Mucosa of descending colon (tissue), 3 donors: Measurements from ENCODE around the gene ARHGAP27. TPM values are rescaled to one million over a fixed set of nuclear protein-coding genes. Genes with fewer than 3 reads are reported as not detected.

ENCODE experiments used
- ATAC-seq: fragments of 200-7000 bp; cut with Tn5 transposase; one replicate; pipeline ENCODE4 v1.9.1; 2020; ENCODE audit warnings: mild to moderate bottlenecking, moderate library complexity
- DNase-seq, 3 donors: peaks; one replicate each; pipeline ENCODE4 v3.0.0-alpha.2; 2020
- H3K36me3 ChIP-seq: fragments of 200-600 bp; one replicate; pipeline ENCODE4 v1.8.0; 2021; ENCODE audit warnings: low read depth, mild to moderate bottlenecking
- H3K4me1 ChIP-seq: fragments of 200-600 bp; one replicate; pipeline ENCODE4 v1.8.0; 2021; ENCODE audit warnings: low read depth, mild to moderate bottlenecking
- H3K4me3 ChIP-seq: fragments of 200-600 bp; one replicate; pipeline ENCODE4 v1.8.0; 2021; ENCODE audit warnings: mild to moderate bottlenecking
- H3K9me3 ChIP-seq: fragments of 200-600 bp; one replicate; pipeline ENCODE4 v1.8.0; 2021; ENCODE audit warnings: mild to moderate bottlenecking
- intact Hi-C, 2 donors: fragments of 100-400 bp; cut with DNase I in 1 of 2; cut with micrococcal nuclease in 1 of 2; formaldehyde crosslinking; loops; one replicate each; pipeline versions ENCODE4 v1.11.0 to v1.11.1; 2022; cut with DNase I, micrococcal nuclease
- total RNA-seq, 3 donors: library from RNA; stranded (reverse); fragmentation: NEBNext Ultra II Directional in 2 of 3; extraction: Animal tissue kit (Norgen Biotek cat#: 25700) in 2 of 3; gene quantifications; one replicate each; pipeline versions ENCODE4 v1.2.1 to v1.2.4, GENCODE V29; 2021 to 2023
- TF ChIP-seq, protein P1 (sequence below): fragments of 200-600 bp; IDR thresholded peaks from one replicate; pipeline ENCODE4 v1.8.0; 2022; ENCODE audit warnings: antibody characterized with exemption, mild to moderate bottlenecking
- donor health status: DM: no; HTN: no; CAD: no; lungs with moderate emphysema.
- donor health status: DM: no; HTN: no; CAD: no.
- donor health status: DM: no; HTN: yes; CAD: no.

ARHGAP27 gene
- total RNA-seq, 3 donors from 2014 or later, result 88.7 to 199 (median 165) TPM

DNA sequence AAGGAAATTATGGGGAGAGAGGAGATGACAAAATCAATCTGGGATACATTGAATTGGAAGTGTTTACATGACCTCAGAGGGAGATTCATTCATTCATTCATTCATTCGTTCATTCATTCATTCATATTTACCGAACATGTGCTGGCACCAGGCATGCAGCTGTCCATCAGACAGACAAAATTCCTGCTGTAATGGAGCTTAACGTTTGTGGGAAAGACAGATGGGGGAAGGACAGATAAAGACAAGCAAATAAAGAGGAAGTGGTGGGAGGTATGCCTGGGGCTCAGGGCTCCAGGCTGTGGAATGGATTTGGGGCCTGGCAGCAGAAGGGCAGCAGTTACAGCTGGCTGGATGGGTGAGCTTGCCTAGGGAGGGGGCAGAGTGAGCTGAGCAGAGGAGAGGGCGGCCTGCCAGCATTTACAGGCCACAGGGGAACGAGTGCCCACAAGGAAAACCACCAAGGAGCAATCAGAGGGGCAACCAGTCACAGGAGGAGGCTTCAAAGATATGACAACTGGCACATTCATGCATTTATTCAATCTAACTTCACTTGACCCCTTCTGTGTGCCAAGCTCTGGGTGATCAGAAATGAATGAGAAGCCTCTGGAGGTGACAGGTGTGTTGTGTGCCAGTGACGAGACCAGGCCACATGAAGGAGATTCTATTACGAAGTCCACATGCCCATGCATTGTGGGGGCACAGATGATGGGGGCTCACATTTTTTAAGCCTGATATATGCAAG lies 48.5 kb downstream of the ARHGAP27 start:
- intact Hi-C loops, result loop anchor here (2.0 to 10.0 kb wide), 4 partner anchors 59 to 165 kb away; no protein-coding TSS in a partner anchor

DNA sequence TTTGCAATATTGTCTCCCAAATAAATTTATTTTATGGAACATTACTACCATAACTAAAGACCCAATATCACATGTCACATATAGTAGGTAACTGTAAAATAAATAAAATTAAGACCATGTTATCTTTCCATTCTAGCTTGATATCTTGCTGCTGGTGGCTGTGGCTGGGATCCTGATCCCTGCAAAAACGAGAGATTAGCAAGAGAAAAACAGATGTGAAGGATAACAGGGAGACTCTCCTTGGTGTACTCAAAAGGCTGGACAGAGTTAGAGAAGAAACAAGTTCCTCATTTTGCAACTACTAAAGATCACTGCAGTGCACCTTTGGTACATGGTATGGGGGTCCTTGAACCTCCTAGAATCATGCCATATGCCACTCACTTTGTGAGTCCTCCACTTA lies 49.7 kb downstream of the ARHGAP27 start:
- TF ChIP-seq, protein P1, sequence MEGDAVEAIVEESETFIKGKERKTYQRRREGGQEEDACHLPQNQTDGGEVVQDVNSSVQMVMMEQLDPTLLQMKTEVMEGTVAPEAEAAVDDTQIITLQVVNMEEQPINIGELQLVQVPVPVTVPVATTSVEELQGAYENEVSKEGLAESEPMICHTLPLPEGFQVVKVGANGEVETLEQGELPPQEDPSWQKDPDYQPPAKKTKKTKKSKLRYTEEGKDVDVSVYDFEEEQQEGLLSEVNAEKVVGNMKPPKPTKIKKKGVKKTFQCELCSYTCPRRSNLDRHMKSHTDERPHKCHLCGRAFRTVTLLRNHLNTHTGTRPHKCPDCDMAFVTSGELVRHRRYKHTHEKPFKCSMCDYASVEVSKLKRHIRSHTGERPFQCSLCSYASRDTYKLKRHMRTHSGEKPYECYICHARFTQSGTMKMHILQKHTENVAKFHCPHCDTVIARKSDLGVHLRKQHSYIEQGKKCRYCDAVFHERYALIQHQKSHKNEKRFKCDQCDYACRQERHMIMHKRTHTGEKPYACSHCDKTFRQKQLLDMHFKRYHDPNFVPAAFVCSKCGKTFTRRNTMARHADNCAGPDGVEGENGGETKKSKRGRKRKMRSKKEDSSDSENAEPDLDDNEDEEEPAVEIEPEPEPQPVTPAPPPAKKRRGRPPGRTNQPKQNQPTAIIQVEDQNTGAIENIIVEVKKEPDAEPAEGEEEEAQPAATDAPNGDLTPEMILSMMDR, result no peak
- H3K9me3 ChIP-seq, result no peaks in the 10 kb centered on the region
- no peak overlapping the region for H3K4me3 ChIP-seq
- no peaks in the 10 kb centered on the region for H3K36me3 ChIP-seq
- ATAC-seq, result no peak
- no peak for DNase-seq
- H3K4me1 ChIP-seq, result no peaks in the 10 kb centered on the region
- intact Hi-C loops, result loop anchor here (5.0 to 10.0 kb wide), 2 partner anchors 58 to 106 kb away; no protein-coding TSS in a partner anchor

More for the DNA sequence above, 48.5 kb downstream of the ARHGAP27 start:
- TF ChIP-seq, protein P1, result no peak
- ATAC-seq (no peak), DNase-seq (no peak)
- no peak overlapping the region for H3K4me3 ChIP-seq
- H3K9me3 ChIP-seq, result no peaks in the 10 kb centered on the region
- H3K4me1 ChIP-seq, result no peaks in the 10 kb centered on the region
- no peaks in the 10 kb centered on the region for H3K36me3 ChIP-seq

DNA sequence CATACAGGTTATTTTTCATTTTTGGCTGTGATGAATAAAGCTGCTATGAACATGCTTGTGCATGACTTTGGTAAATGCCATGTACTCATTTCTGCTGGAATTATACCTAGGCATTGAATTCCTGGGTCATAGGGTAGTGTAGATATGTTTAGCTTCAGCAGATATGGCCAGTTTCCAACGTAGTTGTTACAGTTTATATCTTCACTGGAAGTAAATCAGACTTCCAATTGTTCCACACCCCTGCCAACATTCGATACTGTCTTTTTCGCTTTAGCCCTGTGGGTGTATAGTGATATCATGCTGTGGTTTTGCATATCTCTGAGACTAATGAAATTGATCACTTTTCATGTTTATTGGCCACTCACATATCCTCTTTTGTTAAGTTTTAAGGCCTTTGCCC lies 50.4 kb downstream of the ARHGAP27 start:
- DNase-seq (no peak), ATAC-seq (no peak)
- TF ChIP-seq, protein P1, result no peak
- Histone ChIP-seq H3K36me3 (no peaks in the 10 kb centered on the region), H3K9me3 (no peaks in the 10 kb centered on the region), H3K4me1 (no peaks in the 10 kb centered on the region), H3K4me3 (no peak overlapping the region)
- intact Hi-C loops, result loop anchor here (5.0 to 10.0 kb wide), 2 partner anchors 57 to 105 kb away; no protein-coding TSS in a partner anchor

DNA sequence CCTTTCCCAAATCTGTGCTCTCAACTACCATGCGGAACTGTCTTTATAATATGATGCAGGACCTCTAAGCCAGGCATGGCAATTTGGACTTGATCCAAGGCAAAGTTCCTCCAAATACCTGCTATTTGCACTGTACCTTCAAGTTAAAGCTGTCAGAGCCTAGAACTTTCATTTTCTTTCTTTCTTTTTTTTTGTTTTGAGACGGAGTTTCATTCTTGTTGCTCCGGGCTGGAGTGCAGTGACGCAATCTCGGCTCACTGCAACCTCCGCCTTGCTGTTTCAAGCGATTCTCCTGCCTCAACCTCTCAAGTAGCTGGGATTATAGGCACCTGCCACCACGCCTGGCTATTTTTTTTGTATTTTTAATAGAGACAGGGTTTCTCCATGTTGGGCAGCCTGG lies 51.7 kb downstream of the ARHGAP27 start:
- intact Hi-C loops, result loop anchor here (5.0 to 10.0 kb wide), 2 partner anchors 56 to 104 kb away; no protein-coding TSS in a partner anchor
- no peak for DNase-seq

DNA sequence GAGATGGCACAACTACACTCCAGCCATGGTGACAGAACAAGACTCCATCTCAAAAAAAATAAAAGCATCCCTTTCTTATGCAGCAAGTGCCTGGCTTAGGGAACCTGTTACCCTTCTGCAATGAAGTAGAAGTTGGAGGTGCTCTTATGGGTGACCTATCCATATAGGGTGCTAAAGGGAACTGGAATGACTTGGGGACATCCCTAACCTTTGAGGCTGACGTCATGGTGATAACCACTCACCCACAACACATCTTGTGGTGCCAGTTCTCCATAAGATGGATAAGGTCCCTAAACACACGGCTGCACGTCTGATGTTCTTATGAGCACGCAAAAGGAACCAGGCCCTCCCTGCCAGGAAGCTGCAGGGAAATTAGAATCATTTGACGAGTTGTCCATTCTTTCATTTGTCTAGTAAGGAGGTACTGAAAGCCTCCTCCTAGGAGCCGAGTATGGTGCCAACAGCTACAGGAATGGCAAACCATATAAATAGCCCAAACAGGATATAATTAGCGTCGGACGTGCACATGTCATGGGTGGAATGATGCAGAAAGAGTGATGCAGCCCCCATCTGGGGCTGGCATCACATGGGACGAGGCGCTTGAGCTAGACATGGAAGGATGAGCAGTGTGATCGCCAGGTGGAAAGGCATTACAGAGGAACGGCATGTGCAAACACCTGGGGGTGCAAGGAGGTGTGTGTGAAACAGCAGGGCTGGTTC lies 52.5 kb downstream of the ARHGAP27 start:
- H3K4me3 ChIP-seq, result no peak overlapping the region
- intact Hi-C loops, result loop anchor here (5.0 to 10.0 kb wide), 2 partner anchors 55 to 103 kb away; no protein-coding TSS in a partner anchor
- DNase-seq, result no peak
- H3K36me3 ChIP-seq, result no peaks in the 10 kb centered on the region
- ATAC-seq, result no peak
- H3K4me1 ChIP-seq, result no peaks in the 10 kb centered on the region
- TF ChIP-seq, protein P1, result no peak
- no peaks in the 10 kb centered on the region for H3K9me3 ChIP-seq

More for the DNA sequence above, 51.7 kb downstream of the ARHGAP27 start:
- H3K36me3 ChIP-seq, result no peaks in the 10 kb centered on the region
- H3K9me3 ChIP-seq, result no peaks in the 10 kb centered on the region
- TF ChIP-seq, protein P1, result no peak
- ATAC-seq, result no peak
- no peaks in the 10 kb centered on the region for H3K4me1 ChIP-seq
- H3K4me3 ChIP-seq, result no peak overlapping the region
